LoVo (cell line): ENCODE data around the gene SLIT3.

Experiments
- DNase-seq: peaks from one replicate; pipeline ENCODE4 v3.0.0-alpha.2; 2016; ENCODE audit warnings: low spot score

The SLIT3 gene

DNA sequence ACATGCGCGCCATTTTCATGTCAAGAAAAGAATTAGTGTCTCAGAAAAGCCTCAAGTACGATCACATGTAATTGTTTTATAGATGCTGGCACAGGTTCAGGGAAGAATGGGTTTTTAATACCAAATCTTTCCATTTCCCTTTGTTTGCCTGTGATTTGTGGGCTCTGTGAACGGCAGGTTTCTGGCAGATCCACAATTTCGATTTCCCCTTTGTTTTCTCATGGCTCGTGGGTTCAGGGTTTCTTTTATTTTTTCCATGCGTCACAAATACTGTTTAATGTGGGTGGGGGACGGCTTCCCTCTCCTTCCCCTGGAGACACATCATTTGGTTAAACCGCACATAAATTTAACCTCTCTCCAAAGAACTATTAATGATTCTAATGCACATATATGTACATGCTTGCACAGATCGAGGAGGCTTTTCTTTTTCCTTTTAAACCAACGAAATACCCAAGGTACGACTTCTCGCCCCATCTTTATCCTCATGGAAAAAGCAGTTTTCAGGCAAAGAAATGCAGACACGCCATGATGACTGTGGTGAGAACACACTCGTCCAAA, 195.9 kb downstream of the SLIT3 start:
- DNase-seq: no peak

DNA sequence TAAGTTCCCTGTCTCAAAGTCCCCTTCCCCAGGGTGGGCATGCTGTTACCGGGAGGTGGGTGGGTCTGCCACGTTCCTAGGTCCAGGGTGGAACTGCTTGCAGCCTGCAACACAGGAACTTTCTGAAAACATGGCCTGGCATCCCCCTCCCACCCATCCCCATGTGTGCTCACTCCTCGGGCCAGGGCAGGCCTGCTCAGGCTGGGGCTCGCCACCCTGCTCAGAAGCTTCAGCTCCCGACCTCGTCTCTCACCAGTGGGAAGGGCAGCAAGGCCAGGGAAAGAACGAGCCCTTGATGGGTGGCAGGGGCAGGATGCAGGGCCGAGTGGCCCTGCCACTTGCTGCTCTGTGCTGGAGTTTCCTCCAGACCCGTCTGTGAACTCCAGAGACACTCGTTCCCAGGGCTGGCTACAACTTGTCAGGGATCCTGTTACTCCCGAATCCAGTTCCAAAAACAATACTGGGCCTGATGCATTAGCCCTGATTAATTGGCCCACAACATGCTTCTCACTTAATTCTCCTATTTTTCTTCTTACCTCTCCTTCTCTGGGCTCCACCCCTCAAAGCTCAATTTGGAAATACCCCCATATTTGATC, 197.3 kb downstream of the SLIT3 start:
- no peak for DNase-seq

DNA sequence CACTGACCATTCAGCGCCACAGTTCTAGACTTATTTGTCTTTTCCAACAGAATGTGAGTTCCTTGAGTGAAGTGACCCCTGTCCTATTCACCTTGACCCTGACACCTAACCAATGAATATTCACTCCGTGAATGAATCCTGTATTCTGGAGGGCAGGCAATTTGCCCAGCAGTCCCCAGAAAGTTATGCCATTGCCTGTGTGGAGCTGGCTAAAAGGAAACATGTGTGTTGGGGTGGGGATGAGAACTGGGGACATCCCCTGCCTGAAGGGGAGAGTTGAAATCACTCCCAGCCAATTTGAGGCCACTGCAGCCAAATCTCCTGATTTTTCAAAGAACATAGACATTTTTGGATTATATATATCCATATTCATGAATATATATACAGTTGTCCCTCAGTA, 199.0 kb downstream of the SLIT3 start:
- no peak for DNase-seq

DNA sequence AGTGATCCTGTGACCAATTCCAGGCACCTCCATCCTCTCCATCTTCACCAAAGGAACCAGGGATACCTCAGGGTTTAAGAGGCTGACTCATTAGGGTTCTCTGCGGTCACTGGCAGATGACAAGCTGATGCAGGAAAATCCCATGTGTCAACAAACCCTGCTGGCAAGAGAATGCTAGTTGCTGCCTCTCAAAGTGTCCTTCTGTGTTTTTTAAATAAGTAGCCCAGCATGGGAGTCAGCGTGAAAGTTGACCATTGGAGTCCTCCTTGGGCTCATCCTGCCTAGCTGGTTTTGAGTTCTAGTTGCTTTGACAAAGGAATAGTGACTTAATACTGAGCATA, 200.2 kb downstream of the SLIT3 start:
- no peak for DNase-seq

DNA sequence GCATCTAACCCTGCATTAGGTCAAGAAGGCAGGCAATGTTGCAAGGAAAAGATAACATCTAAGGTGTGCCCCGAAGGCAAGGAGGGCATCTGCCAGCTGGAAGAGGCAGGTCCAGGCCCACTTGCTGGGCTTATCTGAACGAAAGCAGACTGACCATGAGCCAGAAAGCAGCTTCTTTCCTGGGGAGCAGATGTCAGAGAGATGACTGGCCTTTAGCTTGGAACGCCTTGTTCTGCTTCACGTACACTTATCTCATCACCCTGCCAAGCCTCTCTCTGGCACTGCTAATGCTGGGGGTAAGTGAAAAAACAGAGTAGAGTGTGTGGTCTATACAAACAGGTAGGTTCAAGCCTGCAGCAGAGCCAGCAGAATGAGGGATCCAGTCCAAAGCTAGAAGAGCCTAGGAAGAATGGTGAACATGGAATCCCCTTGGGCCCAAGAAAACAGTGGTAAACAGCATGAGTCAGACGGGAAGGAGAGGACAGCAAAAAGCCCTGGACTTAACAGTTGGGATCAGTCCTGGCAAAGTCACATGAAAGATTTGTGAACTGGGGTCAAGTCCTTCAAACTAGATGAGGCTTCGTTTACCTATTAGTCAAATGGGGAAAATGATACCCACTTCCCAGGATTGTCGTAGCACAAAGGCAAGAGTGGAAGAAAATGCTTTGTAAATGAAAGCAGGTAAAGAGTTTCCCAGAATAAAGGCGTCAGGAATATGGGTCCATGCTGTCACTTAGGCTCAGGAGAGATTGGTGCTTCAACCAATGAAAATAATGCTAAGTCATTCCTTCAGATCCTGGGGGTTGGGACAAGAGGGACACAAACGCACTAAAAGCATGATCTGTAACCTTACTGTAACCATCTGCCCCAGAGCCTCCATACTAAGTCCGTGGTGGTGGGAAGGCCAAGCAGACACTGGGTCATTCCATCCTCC, 200.9 kb downstream of the SLIT3 start:
- DNase-seq: no peak

DNA sequence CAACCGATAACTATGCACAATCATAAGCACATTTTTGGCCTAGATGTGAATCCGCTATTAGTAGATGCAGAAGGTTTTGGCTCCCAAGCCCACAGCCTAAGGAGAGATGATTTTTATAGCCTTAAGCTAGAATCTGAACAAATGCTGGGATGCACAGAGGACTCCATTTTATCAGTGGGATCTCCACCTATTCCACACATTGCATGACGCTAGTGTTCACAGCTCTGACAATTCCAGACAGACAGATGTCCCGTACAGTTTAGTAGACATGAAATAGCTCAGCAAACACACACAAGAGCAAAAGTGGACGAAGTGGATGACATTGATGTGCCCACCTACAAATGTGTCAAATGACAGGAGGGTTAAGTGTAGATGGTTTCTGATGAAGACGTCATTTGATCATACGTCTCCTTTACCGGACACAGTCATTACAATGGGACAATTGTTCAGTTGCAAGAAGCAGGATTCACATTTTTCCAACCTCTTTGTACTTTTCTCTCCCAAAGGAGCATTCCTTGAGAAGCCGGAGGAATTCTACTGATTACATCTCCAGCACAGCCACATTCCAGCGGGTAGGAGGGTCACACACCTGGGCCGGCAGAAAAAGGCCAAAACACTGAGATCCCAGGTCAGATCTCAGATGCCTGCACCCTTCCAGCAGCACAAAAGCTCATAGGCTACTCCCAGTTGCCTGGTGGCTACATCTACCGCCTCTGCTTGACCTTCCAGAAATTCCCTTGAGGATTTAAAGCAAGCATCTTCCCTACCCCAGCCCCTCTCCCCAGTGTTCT, 202.4 kb downstream of the SLIT3 start:
- no peak for DNase-seq

DNA sequence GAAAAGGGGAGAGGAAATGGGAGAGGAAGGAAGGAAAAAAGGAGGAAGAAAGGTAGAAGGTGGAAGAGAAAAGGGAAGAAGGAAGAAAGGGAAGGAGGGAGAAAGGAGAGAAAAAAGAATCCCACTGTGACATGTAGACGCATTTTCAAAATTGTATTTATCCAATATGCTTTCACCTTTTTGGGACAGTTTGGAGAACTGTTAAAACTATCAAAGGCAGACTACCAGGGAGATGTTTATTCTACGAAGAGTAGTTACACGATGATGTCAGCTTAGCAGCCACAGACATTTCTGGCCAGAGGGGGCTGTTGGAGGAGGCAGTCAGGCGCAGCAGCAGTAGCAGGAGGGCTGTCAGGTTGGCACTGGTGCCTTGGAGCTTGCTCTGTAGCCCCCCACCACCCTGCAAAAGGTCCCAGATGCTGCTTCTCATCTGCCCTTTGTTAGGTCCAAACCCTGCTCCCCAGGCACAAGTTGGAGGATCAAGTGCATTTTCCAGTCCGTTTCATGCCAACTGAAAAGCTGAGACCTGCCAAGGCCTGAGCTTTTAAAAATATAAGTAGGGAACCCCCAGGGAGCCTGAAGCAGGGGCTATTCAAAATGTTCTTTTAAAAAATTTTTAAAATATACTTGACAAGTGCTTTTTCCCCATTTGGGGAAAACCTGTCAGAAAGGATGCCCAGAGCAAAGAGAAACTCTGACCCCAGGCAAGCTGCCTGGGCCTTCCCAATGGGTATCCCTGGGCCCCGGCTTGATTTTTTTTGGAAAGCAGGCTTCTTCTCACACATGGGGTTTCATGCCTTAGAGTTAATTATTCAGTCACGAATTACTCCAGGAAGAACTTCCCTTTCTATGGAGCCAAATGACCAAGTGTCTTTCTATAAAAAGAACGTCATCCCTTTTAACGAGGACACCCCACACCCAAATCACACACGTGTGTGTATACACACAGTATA, 203.3 kb downstream of the SLIT3 start:
- DNase-seq: no peak

DNA sequence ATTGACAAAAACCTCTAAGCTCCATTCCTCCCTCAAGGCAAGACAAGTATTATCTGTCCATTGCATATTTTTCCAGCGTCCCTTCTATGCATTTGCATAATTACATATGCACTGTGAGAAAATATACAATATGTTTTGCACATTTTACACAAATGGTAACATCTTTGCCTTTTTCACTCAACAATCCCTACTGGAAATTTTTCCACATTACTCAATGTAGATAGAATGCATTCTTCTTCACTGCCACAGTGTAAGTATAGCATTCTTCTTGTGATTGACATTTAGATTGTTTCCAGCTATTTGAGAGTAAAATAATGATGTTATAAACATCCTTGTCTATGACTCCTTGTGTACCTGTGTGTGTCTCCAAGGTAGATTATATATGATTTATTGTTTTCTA, 205.0 kb downstream of the SLIT3 start:
- no peak for DNase-seq

DNA sequence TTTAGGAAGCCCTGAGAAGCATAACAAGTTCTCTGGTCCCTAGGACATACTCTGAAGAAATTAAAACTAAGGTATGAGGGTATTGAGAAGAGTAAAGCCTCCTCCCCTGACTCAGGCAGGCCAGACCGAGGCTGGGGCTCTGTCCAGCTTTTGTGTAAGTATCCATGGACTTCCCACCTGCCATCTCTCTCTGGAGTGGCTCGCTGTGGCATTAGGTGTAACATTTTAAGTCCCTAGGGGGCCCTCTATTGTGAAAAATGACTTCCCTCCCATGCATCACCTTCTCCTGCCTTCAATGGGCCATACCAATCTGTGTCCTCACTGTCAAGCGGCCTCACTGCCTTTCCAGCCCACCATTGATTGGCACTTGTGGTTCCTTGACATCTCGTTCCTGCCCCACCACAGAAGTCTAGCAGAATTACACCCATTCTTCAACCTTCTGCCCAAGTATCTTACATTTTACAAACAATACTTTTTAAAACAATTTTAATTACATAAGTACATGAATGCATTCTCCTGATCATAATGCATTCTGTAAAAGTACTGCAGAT, 205.5 kb downstream of the SLIT3 start:
- no peak for DNase-seq

DNA sequence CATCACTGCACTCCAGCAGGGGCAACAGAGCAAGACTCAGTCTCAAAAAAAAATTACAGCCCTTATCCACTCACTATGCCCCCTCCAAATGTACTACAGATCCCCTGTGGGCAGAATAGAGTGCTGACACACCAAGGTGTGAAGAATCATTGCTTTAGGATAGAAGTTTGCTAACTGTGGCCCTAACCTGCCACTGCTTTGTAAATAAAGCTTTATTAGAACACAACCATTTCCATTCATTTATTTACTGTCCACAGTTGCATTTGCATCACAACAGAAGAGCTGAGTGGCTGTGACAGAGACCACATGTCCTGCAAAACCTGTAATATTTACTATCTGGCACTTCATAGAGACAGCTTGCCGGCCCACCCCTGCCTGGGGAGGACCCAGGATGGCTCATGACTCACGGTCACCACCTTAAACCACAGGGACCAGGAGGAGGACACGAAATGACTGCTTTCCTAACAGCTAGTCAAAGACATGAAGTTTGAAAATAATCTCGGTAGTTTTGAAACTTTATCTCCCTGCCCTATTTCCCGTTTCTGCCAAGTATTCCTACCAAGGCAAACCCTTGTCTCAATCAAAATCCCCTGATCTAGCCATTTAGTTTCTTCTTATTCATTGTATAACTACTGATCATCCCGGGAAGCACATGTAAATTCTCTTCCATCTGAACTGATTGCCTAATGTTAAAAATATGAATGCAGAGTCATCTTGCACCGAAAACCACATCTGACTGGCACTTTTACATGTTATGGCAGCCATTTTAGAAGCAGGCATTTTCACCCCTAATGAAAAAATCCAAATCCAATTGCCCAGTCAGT, 206.1 kb downstream of the SLIT3 start:
- no peak for DNase-seq

DNA sequence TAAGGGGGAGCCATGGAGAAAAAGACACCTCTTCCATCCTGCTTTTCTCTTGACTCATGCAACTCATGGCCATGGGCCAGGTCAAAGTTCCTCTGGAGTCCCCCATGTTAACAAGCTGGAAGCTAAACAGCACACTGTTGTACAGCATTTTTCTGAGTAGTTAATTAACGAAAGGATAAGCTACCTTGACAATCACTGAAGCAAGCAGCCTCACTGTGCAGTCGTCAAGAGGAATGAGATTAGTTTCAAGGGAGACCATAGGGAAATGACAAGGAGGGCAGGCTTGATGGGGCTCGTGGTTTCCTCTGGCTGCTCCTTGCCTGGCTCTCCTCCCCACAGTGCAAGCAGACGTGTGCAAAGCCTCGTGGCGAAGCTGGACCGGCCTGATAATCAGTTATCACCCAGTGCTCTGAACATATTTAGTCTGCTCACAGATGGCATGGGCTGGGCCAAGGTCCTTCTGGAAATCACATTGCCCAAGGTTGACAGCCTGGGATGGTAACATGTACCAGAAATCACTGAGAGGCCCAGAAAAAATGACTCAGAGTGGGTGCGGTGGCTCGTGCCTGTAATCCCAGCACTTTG, 209.5 kb downstream of the SLIT3 start:
- DNase-seq: no peak

DNA sequence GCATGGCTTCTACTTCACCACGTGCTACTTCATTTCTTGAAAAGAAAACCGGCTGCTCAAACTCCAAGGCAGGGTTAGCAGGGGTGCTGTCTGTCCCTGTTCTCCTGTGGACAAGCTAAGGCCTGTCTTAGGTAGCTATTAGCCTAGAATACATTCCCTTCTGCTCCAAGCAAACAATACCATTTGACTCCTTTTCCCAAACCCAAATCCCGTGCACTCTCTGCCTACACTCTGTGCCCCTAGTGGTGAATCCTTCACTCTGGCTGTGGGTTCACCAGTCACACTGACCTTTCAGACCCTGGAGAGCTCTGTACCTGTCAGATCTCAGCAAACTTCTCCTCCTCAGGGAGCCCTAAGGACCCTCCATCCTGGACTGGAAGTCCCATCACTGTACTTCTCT, 211.6 kb downstream of the SLIT3 start:
- no peak for DNase-seq

DNA sequence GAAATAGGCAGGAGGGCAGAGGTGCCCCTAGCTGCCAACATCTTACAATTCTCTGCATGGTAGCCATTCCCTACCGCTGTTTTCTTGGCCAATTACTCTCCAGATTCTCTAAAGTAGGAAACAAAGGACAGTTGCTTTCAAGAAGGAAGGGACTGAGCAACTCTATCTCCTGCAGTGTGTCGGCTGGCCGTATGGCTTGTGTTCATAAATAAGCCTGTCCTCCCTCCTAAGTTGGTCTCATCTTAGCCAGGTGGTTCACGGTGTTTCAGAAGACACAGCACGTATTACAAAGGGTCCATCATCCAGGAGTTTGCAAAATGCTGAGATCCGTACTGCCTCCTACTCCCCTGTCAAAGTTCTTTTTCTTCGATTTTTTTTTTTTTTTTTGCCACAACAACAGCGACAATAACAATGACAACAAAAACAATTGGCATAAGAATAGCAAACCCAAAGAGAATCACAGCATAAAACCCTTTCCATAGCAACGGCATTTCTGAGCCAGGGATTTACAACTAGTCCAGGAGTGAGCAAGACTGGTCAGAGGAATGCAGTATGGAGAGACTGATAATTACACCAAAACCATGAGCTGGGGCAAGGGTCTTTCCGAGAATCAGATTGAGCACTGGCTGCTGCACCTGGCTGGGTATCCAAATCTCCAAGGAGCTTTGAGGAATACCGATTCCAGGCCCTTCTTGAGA, 212.8 kb downstream of the SLIT3 start:
- DNase-seq: no peak

DNA sequence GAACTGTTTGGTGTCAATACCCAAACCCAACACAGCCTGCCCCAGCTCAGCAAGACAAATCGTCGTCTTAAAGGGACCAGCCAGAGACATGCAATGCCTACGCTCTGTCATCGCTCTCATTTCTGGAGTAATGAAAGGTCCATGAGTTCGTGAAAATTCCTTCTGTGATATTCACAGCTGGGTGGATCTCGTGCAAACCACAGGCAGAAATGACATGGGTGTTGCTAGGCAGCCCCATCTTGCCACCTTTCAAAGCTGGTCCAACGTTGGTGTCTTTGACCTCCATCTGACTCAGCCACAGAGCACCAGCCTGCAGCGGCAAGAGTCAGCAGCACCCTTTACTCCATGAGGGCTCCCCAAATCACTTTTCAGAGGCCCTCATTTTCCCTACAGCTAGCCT, 215.3 kb downstream of the SLIT3 start:
- DNase-seq: no peak

DNA sequence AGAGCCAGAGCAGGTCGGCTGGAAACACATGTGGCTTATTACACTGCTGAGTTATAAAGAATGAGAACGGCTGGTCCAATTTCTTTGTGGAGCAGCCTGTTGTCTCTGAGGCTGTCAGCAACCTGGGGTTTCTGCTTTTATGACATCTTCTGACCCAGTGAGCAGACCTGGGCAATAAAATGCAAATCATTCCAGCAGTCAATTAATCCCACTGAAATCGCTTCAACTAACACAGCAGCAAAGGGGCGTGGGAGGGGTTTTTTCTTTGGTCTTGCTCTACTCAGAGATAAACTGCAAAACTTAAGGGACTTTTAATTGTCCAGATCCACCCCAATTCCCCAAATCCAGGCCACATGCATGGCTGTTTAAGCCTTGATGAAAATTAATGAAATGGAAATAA, 215.7 kb downstream of the SLIT3 start:
- DNase-seq: no peak

DNA sequence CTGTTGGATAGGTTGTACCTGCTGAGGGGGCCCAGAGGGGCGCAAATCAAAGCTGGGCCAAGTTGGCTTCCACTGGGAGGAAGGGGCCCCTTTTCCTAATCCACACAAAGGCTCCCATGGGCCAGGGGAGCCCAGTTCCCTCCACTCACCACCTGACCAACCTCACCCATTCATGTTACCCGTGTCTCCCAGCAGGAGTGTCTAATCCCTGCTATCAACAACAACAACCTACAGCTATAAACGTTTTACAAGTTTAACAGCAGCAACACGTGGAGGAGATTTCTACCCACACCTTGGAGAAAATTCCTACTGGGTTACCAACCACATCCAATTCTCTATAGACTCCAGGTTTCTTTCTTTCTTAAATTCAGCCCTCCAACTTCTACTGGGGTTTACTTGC, 216.2 kb downstream of the SLIT3 start:
- no peak for DNase-seq

DNA sequence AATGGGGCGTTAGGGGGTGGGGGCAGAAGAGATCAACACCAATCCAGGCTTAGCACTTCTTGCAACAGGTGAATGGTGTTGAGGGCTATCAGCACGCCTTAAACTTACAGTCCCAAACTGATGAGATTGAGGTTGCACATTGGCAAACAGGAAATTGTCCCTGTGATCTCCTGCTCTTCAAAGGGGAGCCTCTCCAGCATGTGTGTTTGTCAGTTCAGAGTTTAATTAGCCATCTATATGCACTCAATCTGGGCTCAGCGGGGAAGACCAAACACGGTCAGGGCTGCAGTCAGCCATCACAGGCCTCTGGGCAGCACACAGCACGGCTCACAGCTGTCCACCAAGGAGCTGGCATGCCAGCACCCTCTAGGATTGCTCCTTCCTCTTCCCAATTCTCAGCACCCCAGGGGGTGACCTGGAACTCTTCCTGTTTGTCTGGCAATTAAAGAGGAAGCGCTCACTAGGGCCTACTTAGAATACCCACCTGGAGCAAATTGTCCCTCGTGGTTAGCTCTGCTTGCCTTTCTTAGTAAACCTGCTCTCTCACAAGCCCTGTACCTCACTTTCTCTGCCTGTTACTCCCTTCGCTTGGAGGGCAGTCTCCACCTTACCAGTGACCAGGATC, 217.4 kb downstream of the SLIT3 start:
- no peak for DNase-seq

DNA sequence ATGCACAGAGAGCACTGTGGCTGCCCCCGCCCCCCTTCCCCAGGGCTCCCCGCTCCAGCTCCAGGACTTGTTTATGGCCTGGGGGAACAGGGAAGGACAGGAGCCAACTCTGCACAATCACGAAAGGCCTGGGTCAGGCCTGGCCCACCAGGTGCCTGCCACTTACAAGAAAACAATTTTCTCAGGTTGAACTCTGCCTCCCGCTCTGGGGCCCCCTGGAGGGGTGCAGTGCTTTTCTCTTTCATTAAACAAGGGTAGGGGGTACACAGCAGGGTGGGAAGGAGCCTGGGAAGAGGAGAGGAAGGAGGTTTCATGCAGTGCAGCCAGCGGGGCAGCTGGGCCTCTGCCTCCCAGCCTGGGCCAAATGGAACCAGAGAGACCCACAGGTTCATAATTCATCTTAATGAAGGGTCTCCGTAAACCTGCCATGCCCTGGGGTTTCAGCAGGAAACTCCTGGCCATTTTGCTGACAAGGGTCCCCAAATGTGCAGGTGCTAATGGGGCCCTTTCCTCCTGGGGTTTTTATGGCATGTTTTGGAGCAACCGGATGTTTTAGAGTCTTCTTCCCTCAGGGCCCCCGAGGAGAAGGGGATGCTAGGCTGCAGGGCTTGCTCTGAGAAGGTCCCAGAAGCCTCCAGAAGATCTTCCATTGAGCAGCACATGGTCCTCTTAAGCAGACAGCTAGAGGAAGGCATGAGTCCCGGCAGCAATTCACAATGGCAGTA, 219.8 kb downstream of the SLIT3 start:
- no peak for DNase-seq
